ENCODE results near the gene CHN2.

CHN2 gene

GRCh38 chr7:29449569-29450260 is 255.1 kb downstream of the CHN2 start:
- DNase-seq: no peak
- Histone ChIP-seq H3K36me3 (no peaks in the 10 kb centered on the region), H3K4me3 (ENCODE audit: low read depth, low read length) (no peak overlapping the region), H3K9me3 (no peaks in the 10 kb centered on the region), H3K27me3 (no peaks in the 10 kb centered on the region), H3K4me1 (no peaks in the 10 kb centered on the region)
- TF ChIP-seq CTCF (IDR thresholded peaks at IDR 0.05; ENCODE audit: low read depth, low read length): no peak

- H3K27me3 ChIP-seq: no peaks in the 10 kb centered on the region
- no peak overlapping the region for H3K4me3 ChIP-seq (ENCODE audit: low read depth, low read length)
- H3K4me1 ChIP-seq: no peaks in the 10 kb centered on the region
- H3K9me3 ChIP-seq: no peaks in the 10 kb centered on the region
- no peak for TF ChIP-seq CTCF (IDR thresholded peaks at IDR 0.05; ENCODE audit: low read depth, low read length)
- H3K36me3 ChIP-seq: no peaks in the 10 kb centered on the region
- DNase-seq: no peak
These were observed 258.4 kb downstream of the CHN2 start for GRCh38 chr7:29453021-29453420.

- Histone ChIP-seq H3K9me3 (no peaks in the 10 kb centered on the region), H3K4me3 (ENCODE audit: low read depth, low read length) (no peak overlapping the region), H3K4me1 (no peaks in the 10 kb centered on the region), H3K36me3 (no peaks in the 10 kb centered on the region), H3K27me3 (no peaks in the 10 kb centered on the region)
- DNase-seq: no peak
- TF ChIP-seq CTCF (IDR thresholded peaks at IDR 0.05; ENCODE audit: low read depth, low read length): no peak
These were observed 259.9 kb downstream of the CHN2 start for GRCh38 chr7:29454464-29454863.

GRCh38 chr7:29454899-29455451 is 260.4 kb downstream of the CHN2 start:
- DNase-seq: no peak
- no peaks in the 10 kb centered on the region for H3K27me3 ChIP-seq
- TF ChIP-seq CTCF (IDR thresholded peaks at IDR 0.05; ENCODE audit: low read depth, low read length): no peak
- no peak overlapping the region for H3K4me3 ChIP-seq (ENCODE audit: low read depth, low read length)
- H3K4me1 ChIP-seq: no peaks in the 10 kb centered on the region
- H3K9me3 ChIP-seq: no peaks in the 10 kb centered on the region
- no peaks in the 10 kb centered on the region for H3K36me3 ChIP-seq

GRCh38 chr7:29457141-29457561 is 262.6 kb downstream of the CHN2 start:
- no peaks in the 10 kb centered on the region for H3K36me3 ChIP-seq
- TF ChIP-seq CTCF (IDR thresholded peaks at IDR 0.05; ENCODE audit: low read depth, low read length): no peak
- H3K4me3 ChIP-seq (ENCODE audit: low read depth, low read length): no peak overlapping the region
- no peaks in the 10 kb centered on the region for H3K9me3 ChIP-seq
- no peak for DNase-seq
- H3K27me3 ChIP-seq: no peaks in the 10 kb centered on the region
- H3K4me1 ChIP-seq: no peaks in the 10 kb centered on the region

GRCh38 chr7:29457565-29458011 is 263.0 kb downstream of the CHN2 start:
- Histone ChIP-seq H3K36me3 (no peaks in the 10 kb centered on the region), H3K27me3 (no peaks in the 10 kb centered on the region), H3K9me3 (no peaks in the 10 kb centered on the region), H3K4me1 (no peaks in the 10 kb centered on the region), H3K4me3 (ENCODE audit: low read depth, low read length) (no peak overlapping the region)
- TF ChIP-seq CTCF (IDR thresholded peaks at IDR 0.05; ENCODE audit: low read depth, low read length): no peak
- DNase-seq: no peak
